Vagina (tissue), 2 donors: ENCODE data around the gene REEP3. TPM values are rescaled to one million over a fixed set of nuclear protein-coding genes. Genes with fewer than 3 reads are reported as not detected.

Experiments
- DNase-seq, 2 donors: peaks; one replicate each; pipeline ENCODE4 v3.0.0-alpha.2; 2017; ENCODE audit errors: extremely low spot score in 2 of 2
- H3K27ac ChIP-seq: fragments of 200-600 bp; sonication (generic); one replicate; pipeline ENCODE4 v1.5.1; 2019
- H3K27me3 ChIP-seq: fragments of 200-600 bp; sonication (generic); one replicate; pipeline ENCODE4 v1.5.1; 2019
- H3K36me3 ChIP-seq, 2 donors: fragments of 200-600 bp; sonication (generic); one replicate each; pipeline ENCODE4 v1.5.1; 2017 to 2019
- H3K4me1 ChIP-seq: fragments of 200-600 bp; sonication (generic); one replicate; pipeline ENCODE4 v1.5.1; 2019
- H3K4me3 ChIP-seq, 2 donors: fragments of 200-600 bp; sonication (generic); 1 replicate in 1 of 2; 2 replicates in 1 of 2; pipeline ENCODE4 v1.5.1; 2016 to 2019
- H3K9me3 ChIP-seq: fragments of 200-600 bp; sonication (generic); one replicate; pipeline ENCODE4 v1.5.1; 2019
- CTCF ChIP-seq, 3 experiments: fragments of 450-650 bp in 2 of 3; fragments of 200-600 bp in 1 of 3; sonication (generic) in 1 of 3; IDR thresholded peaks; one replicate each; pipeline ENCODE4 v1.5.1; 2017 to 2019; ENCODE audit warnings: antibody characterized with exemption in 3 of 3, mild to moderate bottlenecking in 2 of 3, moderate library complexity in 2 of 3
- POLR2A ChIP-seq, 2 donors: fragments of 450-650 bp; IDR thresholded peaks; one replicate each; pipeline ENCODE4 v1.6.1; 2017; ENCODE audit warnings: antibody characterized with exemption in 2 of 2, mild to moderate bottlenecking in 2 of 2, moderate library complexity in 2 of 2
- POLR2AphosphoS5 ChIP-seq, 2 donors: sonication (generic); formaldehyde crosslinking; IDR thresholded peaks; one replicate each; pipeline ENCODE4 v1.9.0; 2017; ENCODE audit warnings: antibody characterized with exemption in 2 of 2, mild to moderate bottlenecking in 2 of 2, low read depth in 1 of 2; ENCODE audit not compliant: insufficient read depth in 1 of 2
- intact Hi-C: fragments of 100-400 bp; cut with DNase I; formaldehyde crosslinking; loops from one replicate; pipeline ENCODE4 v1.15.1; 2023
- total RNA-seq: library from RNA; depleted of rRNA; stranded (reverse); fragments of >200 nt; gene quantifications from one replicate; pipeline ENCODE4 v1.2.3, GENCODE V29; 2016

The REEP3 gene
- total RNA-seq, 1 donor from 2014 or later, result 41.0 TPM

GRCh38 chr10:63506554-63506953 is 14.6 kb upstream of the REEP3 start:
- intact Hi-C loops, result no loop called here
- Histone ChIP-seq H3K4me1 (peaks cover 23% of the 10 kb centered on the region), H3K27ac (no peak overlapping the region), H3K36me3 (no peaks in the 10 kb centered on the region), H3K9me3 (no peaks in the 10 kb centered on the region), H3K4me3 (no peak overlapping the region), H3K27me3 (no peaks in the 10 kb centered on the region)
- no peak for TF ChIP-seq POLR2AphosphoS5 (IDR thresholded peaks at IDR 0.05; ENCODE audit: insufficient read depth in 1 of 2, low read depth in 1 of 2)
- TF ChIP-seq CTCF (IDR thresholded peaks at IDR 0.05), result no peak
- TF ChIP-seq POLR2A (IDR thresholded peaks at IDR 0.05), result no peak
- no peak for DNase-seq

- Histone ChIP-seq H3K27ac (peak overlapping the region; percentile 68), H3K4me1 (peaks cover 49% of the 10 kb centered on the region), H3K4me3 (no peak overlapping the region)
Measured at GRCh38 chr10:63515002-63515763, 6.0 kb upstream of the REEP3 start.

GRCh38 chr10:63516207-63516606 is 5.0 kb upstream of the REEP3 start:
- no peak overlapping the region for H3K4me3 ChIP-seq
- peak overlapping the region; percentile 68 for H3K27ac ChIP-seq
- H3K27me3 ChIP-seq, result no peaks in the 10 kb centered on the region
- DNase-seq, result no peak
- H3K36me3 ChIP-seq, result no peaks in the 10 kb centered on the region
- TF ChIP-seq CTCF (IDR thresholded peaks at IDR 0.05) (no peak), POLR2AphosphoS5 (IDR thresholded peaks at IDR 0.05; ENCODE audit: insufficient read depth in 1 of 2, low read depth in 1 of 2) (no peak), POLR2A (IDR thresholded peaks at IDR 0.05) (no peak)
- intact Hi-C loops, result no loop called here
- peaks cover 57% of the 10 kb centered on the region for H3K4me1 ChIP-seq
- no peaks in the 10 kb centered on the region for H3K9me3 ChIP-seq

More at GRCh38 chr10:63515002-63515763, 6.0 kb upstream of the REEP3 start:
- no peak for TF ChIP-seq POLR2A (IDR thresholded peaks at IDR 0.05)
- Histone ChIP-seq H3K36me3 (no peaks in the 10 kb centered on the region), H3K27me3 (no peaks in the 10 kb centered on the region), H3K9me3 (no peaks in the 10 kb centered on the region)
- no peak for DNase-seq
- intact Hi-C loops, result no loop called here

- TF ChIP-seq POLR2AphosphoS5 (IDR thresholded peaks at IDR 0.05; ENCODE audit: insufficient read depth in 1 of 2, low read depth in 1 of 2) (no peak), CTCF (IDR thresholded peaks at IDR 0.05) (no peak), POLR2A (IDR thresholded peaks at IDR 0.05) (no peak)
- intact Hi-C loops, result no loop called here
- Histone ChIP-seq H3K9me3 (no peaks in the 10 kb centered on the region), H3K27ac (no peak overlapping the region), H3K4me1 (peaks cover 71% of the 10 kb centered on the region), H3K4me3 (no peak overlapping the region), H3K27me3 (no peaks in the 10 kb centered on the region), H3K36me3 (no peaks in the 10 kb centered on the region)
- DNase-seq, result no peak
Measured at GRCh38 chr10:63518690-63519288, 2.4 kb upstream of the REEP3 start.

- no peaks in the 10 kb centered on the region for H3K36me3 ChIP-seq
- no peaks in the 10 kb centered on the region for H3K27me3 ChIP-seq
- intact Hi-C loops, result loop anchor here (5.0 to 10.0 kb wide), 2 partner anchors 57 to 191 kb away; partner anchors contain the start of gene JMJD1C
- peak in 1 of 2 donors; percentile 41 for TF ChIP-seq POLR2AphosphoS5 (IDR thresholded peaks at IDR 0.05; ENCODE audit: insufficient read depth in 1 of 2, low read depth in 1 of 2)
- peak in 1 of 2 donors; percentile 45 for TF ChIP-seq POLR2A (IDR thresholded peaks at IDR 0.05)
- no peak for TF ChIP-seq CTCF (IDR thresholded peaks at IDR 0.05)
- peak overlapping the region; percentile 73 to 96 for H3K4me3 ChIP-seq
- no peak for DNase-seq
- H3K27ac ChIP-seq, result peak overlapping the region; percentile 98
- peaks cover 58% of the 10 kb centered on the region for H3K4me1 ChIP-seq
- H3K9me3 ChIP-seq, result no peaks in the 10 kb centered on the region
Measured at GRCh38 chr10:63521416-63522276, 445 bp downstream of the REEP3 start.
